Measurements from ENCODE around the gene HMGN3.

Gene HMGN3

DNA sequence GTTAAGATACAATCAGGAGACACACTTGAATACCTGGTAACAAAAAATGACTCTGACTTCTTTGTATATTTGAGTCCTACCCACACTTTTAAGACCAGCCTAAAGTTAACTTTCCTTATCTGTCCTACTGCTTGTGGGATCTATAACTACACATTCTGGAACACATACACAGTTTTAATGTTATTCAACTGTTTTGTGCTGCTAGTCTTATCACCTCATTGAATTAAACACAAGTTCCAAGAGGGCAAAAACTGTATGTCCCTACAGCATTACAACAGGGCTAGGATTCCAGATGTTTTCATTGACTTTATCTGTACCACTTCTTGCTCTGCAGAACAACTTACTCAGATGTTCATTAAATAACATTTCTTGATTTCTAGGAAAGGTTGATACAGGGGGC is 2.8 kb downstream of the HMGN3 start:
- DNase-seq: no peak

GRCh38 chr6:79231101-79231500 is 3.4 kb downstream of the HMGN3 start:
- DNase-seq: no peak

DNA sequence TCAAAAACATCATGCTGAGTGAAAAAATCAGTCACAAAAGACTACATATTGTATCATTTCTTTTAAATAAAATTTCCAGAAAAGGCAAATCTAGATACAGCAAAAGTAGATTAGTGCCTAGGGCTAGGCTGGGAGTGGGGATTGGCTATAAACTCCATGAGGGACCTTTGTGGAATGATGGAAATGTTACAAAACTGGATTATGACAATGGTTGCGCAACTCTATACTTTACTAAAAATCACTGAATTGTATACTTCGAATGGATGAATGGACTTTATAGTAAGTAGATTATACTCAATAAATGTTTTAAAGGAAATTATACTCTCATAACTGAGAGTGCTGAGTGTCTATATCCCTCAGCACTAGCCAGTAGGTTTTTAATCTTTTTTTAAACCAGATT is 4.3 kb downstream of the HMGN3 start:
- no peak for DNase-seq

DNA sequence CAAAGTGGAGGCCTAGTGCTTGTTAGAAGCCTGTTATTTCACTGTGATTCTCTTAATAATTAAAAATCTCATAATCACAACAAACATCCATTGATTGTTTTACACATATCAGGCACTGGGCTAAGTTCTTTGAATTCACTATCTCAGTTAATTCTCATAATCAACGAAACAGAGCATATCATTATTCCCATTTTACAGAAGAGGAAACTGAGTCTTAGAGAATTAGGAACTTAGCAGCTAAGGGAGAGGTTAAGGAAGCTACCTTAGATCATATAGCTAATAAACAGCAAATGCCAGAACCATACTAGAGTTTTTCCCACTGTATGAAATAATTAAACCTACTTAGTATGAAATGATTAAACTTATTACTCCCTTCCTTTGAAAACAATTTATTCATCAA is 7.0 kb downstream of the HMGN3 start:
- no peak for DNase-seq

- DNase-seq: no peak
These were observed 7.8 kb downstream of the HMGN3 start for GRCh38 chr6:79226660-79227059.

- no peak for DNase-seq
These were observed 8.5 kb downstream of the HMGN3 start for GRCh38 chr6:79225717-79226599.

- DNase-seq: no peak
These were observed 10.7 kb downstream of the HMGN3 start for GRCh38 chr6:79223611-79224404.

- DNase-seq: no peak
These were observed 19.2 kb downstream of the HMGN3 start for GRCh38 chr6:79215213-79215824.

- DNase-seq: no peak
These were observed 21.6 kb downstream of the HMGN3 start for GRCh38 chr6:79212859-79213258.

GRCh38 chr6:79208816-79209215 is 25.7 kb downstream of the HMGN3 start:
- no peak for DNase-seq

DNA sequence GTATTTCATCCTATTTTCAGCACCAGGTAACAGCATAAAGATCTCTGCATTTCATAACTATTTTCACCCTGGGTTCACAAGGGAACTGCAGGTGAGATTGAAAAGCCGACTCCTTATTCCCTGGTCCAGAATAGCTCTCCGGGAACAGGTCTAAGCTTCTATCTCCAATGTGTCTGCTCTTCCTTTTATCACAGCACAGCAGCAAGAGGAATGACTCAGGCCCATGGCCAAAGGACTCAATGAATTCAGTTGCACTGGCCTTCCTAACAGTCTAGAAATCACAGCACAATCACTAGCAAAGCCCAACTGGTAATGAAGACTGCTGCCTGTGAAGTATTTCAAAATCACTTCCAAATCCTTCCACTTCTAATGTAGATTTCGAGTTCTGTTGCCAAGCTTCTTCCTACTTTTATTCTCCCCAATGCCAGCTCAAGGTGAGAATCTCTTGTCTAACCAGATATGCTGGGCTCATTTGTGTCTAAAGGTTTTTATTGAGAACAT is 30.7 kb downstream of the HMGN3 start:
- no peak for DNase-seq

DNA sequence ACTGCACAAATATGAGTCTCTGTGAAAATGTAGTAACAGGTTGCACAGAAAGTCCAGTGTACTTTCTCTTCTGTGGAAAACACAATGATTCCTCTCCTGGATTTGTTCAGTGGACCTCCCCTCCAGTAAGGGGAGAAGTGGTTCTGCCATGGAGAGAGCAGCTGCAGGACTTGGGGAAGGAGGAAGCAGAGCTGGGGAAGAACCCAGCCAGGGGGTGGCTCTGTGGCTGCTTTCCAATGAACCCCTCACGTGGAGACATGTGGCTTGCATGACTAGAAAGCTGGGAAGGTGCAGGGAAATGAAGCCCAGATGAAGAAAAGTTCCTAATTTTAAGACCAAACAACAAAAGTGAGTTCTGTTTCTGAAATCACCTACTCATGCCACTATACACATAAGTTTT is 31.9 kb downstream of the HMGN3 start:
- DNase-seq: no peak

DNA sequence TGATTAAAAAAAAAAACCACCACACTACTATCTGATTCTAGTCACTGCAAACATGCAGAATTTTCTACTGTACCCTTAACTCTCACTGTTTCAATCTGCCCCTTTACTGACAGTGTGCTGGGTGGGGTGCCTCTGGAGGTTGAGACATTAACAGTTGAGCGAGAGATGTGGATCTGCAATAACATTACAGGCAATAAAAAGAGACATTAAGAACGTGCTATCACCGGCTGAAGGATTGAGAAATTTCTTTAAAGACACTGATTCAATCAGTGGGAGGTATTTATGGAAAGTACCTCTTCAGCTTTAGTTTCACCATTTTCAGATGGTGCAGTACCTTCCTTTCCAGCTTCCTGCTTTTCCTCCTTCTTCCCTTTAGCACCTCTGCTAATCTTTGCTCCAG is 32.5 kb downstream of the HMGN3 start:
- no peak for DNase-seq

GRCh38 chr6:79201143-79201542 is 33.3 kb downstream of the HMGN3 start:
- DNase-seq: no peak

- DNase-seq: no peak
These were observed 37.6 kb downstream of the HMGN3 start for GRCh38 chr6:79196912-79197311.

DNA sequence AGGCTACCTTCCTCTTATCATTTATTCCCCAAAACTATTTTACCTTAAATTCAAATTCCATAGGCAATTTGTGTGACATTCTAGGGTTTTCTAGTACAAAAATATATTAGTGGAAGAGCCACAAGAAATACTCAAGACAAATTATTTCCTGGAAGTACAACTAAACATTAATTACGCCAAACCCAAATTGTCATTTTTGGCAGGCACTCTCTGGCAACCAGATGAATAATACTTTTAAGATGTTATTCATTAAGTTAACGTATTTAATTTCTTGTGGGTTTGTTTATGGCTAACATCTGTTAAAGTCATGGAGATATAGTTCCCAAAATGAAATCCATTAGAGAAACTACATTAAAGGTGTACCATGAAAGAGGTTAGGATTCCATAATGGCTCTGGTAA is 40.5 kb downstream of the HMGN3 start:
- no peak for DNase-seq

GRCh38 chr6:79189760-79190350 is 44.6 kb downstream of the HMGN3 start:
- DNase-seq: no peak

GRCh38 chr6:79188885-79189480 is 45.5 kb downstream of the HMGN3 start:
- DNase-seq: no peak

GRCh38 chr6:79188107-79188506 is 46.4 kb downstream of the HMGN3 start:
- no peak for DNase-seq

- no peak for DNase-seq
These were observed 47.9 kb downstream of the HMGN3 start for GRCh38 chr6:79186564-79186963.

DNA sequence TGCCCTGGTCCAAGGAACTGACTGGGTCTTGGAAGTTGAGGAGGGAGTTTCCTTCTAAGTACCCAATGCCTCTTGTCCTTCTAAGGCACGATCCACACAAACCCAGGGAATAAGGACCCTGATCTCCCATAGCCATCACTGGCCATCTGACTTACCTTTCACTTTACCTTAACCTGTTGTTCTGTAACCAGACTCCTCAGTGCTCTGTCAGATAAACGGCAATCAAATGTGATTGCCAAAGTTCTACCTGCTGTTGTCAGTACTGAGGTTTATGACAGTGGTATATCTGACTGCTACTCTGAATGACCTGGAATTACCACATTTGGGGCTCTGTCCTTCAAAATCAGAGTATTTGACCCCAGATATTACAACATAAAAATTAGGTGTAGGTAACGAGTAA is 49.8 kb downstream of the HMGN3 start:
- DNase-seq: no peak

DNA sequence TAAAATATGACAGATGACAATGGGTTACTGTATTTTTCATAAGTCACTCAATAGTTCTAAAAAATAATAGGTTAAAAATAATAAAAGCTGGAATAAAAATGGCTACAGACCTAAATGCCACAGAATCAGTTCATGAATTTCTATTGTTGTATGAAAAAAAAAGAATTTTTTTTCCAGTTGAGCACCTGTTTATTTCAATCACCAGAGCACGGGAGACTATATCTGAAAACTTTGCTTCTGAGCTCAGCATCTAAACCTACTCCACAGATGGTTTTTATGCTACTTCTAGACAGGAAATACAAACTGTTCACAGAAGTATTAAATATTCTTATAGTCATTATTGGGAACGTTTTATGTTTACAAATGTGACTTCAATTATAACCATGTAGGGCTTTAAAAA is 50.4 kb downstream of the HMGN3 start:
- DNase-seq: no peak

DNA sequence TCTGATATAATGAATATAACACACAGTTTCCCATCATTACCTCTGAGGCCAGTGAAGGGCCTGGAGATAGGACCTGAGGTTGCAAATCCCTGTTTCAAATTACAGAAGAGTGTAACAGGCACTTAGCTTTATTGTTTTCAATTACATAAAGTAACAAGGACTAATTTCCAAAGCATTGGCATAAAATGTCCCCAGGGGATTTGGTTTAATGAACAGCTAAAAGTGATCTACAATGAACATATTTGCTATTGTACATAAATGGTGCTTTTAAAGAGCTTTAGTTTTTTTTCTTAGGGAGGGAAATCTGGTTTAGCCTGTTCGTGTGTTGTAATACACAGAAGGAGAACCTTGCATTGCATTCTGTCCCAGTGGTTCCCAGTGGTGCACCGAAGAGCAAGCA is 54.4 kb downstream of the HMGN3 start:
- DNase-seq: peak; percentile 13

All from NCI-H345 (cell line).